Measurements from ENCODE around the gene TAF1D. TPM values are rescaled to one million over a fixed set of nuclear protein-coding genes. Genes with fewer than 3 reads are reported as not detected.

Gene TAF1D
- total RNA-seq, 1 donor from 2014 or later: 82.6 TPM

DNA sequence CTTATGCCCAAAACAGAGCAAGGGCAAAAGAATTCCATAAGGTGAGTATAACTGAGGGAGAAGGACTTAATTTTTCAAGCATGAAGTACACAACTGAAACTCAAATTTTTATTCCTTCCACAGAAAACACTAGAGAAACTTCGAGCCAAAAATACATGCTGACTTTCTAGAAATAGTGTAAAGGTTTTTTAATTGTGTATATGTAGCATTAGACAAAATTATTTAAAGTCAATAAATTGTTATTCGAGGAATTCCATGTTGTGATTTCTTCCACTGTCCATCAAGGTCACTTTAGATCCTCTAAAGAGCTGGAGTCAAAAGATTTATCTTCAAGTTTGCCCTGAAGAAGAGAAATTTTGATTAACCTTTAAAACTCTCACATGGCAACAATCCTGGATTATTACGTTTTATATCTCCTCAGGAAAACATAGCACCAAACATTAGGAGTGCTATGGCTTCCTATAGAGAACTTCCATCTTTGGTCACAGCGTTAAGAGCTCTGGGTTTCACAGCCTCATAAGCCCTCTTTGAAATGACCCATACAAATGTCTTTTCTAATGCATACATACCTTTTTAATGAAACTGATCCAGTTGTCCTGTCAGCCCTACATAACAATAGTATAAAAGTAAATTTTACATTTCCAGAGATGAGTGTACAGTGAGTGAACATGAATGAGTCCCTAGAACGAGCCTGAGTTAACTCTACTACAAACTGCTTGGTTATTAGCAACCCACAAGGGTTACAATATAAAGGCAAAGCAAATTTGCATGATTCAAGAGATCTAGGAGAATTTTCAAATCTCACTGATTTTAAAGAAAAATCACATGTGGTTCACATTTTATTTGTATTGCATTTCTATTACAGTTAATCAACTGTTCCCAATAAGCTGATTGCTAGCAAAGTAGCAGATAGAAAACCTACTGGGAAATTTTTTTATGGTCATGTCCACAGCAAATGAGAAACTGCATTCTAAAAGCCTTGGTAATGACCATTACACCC is 10.9 kb downstream of the TAF1D start:
- DNase-seq (ENCODE audit: extremely low spot score, unreplicated experiment): no peak
- H3K27ac Mint-ChIP-seq (ENCODE audit: unreplicated experiment): no peak overlapping the region
- no peak overlapping the region for H3K4me3 Mint-ChIP-seq (ENCODE audit: unreplicated experiment)
- TF ChIP-seq CTCF (IDR thresholded peaks at IDR 0.05): no peak
- no peaks in the 10 kb centered on the region for H3K27me3 Mint-ChIP-seq (ENCODE audit: unreplicated experiment)
- H3K4me1 Mint-ChIP-seq (ENCODE audit: unreplicated experiment): peaks cover 7% of the 10 kb centered on the region
- no peaks in the 10 kb centered on the region for H3K9me3 Mint-ChIP-seq (ENCODE audit: unreplicated experiment)
- H3K36me3 Mint-ChIP-seq (ENCODE audit: unreplicated experiment): peaks cover 77% of the 10 kb centered on the region

DNA sequence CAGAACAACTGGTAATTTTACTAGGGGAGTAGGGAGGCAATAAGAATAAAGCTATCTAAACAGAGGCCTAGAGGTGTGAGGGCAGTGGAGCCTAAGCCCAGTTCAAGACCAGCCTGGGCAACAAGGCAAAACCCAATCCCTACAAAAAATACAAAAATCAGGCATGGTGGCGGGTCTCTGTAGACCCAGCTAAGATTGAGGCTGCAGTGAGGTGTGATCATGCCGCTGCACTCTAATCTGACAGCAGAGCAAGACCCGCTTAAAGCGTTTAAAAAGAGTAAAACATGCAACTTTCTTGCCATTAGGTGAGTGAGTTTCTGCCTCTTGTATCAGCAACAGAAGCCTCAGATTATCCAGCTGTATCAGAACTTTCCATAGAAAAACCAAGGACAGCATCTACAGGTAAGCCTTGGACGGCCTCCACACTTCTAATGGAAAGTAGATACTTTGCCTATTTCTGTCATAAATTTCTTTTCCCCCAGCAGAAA is 12.1 kb downstream of the TAF1D start:
- Mint-ChIP-seq H3K9me3 (ENCODE audit: unreplicated experiment) (no peaks in the 10 kb centered on the region), H3K36me3 (ENCODE audit: unreplicated experiment) (peaks cover 71% of the 10 kb centered on the region), H3K27ac (ENCODE audit: unreplicated experiment) (no peak overlapping the region), H3K4me3 (ENCODE audit: unreplicated experiment) (no peak overlapping the region), H3K4me1 (ENCODE audit: unreplicated experiment) (peaks cover 3% of the 10 kb centered on the region), H3K27me3 (ENCODE audit: unreplicated experiment) (no peaks in the 10 kb centered on the region)
- no peak for TF ChIP-seq CTCF (IDR thresholded peaks at IDR 0.05)
- no peak for DNase-seq (ENCODE audit: extremely low spot score, unreplicated experiment)

- H3K4me1 Mint-ChIP-seq (ENCODE audit: unreplicated experiment): peaks cover 2% of the 10 kb centered on the region
- H3K27ac Mint-ChIP-seq (ENCODE audit: unreplicated experiment): peak overlapping the region; percentile 60
- TF ChIP-seq CTCF (IDR thresholded peaks at IDR 0.05): no peak
- no peaks in the 10 kb centered on the region for H3K27me3 Mint-ChIP-seq (ENCODE audit: unreplicated experiment)
- no peak overlapping the region for H3K4me3 Mint-ChIP-seq (ENCODE audit: unreplicated experiment)
- no peaks in the 10 kb centered on the region for H3K9me3 Mint-ChIP-seq (ENCODE audit: unreplicated experiment)
- no peak for DNase-seq (ENCODE audit: extremely low spot score, unreplicated experiment)
- H3K36me3 Mint-ChIP-seq (ENCODE audit: unreplicated experiment): peaks cover 70% of the 10 kb centered on the region
Observed at GRCh38 chr11:93728792-93729128, 12.5 kb downstream of the TAF1D start.

DNA sequence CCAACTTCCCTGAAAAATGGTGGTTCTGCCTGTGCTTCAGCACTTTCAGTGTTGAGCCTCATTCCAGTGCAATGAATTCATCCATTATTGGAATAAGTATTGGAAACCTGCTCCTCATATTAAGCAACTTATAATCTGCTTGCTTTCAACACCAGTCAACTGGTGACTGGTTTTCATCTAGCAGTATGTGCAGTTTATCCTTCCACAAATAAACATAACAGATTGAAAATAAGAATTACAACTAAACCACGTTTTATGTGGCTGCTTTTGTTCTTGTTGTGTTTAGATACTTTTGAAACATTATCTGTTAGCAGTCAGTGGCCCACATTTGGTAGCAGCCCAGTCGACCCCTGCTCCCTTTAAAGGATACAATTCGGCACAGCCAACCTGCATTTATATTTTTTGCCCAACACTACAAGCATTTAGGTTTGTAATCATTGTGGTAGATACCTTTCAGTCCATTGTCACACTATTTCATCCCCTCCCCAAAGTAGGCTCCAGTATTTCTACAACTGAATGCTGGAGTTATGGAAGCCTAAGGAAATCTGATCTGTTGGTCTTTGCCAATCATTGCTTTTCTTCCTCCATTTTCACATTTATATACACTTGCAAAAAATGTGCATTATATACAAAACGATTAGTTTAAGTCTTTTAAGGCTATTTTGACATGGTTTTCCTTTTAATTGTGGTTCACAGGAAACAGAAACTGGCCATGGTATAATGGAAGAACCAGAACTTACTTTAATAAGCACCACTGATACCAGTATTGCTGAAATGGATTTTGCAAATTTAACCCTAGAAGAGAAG is 13.1 kb downstream of the TAF1D start:
- H3K36me3 Mint-ChIP-seq (ENCODE audit: unreplicated experiment): peaks cover 66% of the 10 kb centered on the region
- H3K27ac Mint-ChIP-seq (ENCODE audit: unreplicated experiment): no peak overlapping the region
- no peaks in the 10 kb centered on the region for H3K9me3 Mint-ChIP-seq (ENCODE audit: unreplicated experiment)
- no peak for TF ChIP-seq CTCF (IDR thresholded peaks at IDR 0.05)
- no peaks in the 10 kb centered on the region for H3K4me1 Mint-ChIP-seq (ENCODE audit: unreplicated experiment)
- H3K4me3 Mint-ChIP-seq (ENCODE audit: unreplicated experiment): no peak overlapping the region
- no peaks in the 10 kb centered on the region for H3K27me3 Mint-ChIP-seq (ENCODE audit: unreplicated experiment)
- DNase-seq (ENCODE audit: extremely low spot score, unreplicated experiment): no peak

DNA sequence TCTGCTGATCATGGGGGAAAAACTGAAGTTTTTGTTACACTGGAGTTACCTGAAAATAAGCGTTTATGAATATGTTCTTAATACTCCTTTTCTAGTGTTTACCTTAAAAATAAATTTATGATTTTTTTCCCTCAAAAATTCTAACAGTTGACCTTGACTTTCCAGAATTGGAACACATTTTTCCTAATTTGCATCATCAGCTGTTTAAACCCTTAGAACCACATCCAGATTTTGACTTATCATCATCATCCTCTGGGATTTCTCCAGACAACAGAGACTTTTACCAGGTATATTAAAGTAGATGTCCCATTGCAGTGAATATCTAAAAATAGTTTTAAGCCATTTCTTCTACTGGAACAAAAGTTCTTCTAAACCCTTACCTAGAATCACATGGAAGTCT is 17.2 kb downstream of the TAF1D start:
- DNase-seq (ENCODE audit: extremely low spot score, unreplicated experiment): no peak
- no peak overlapping the region for H3K4me3 Mint-ChIP-seq (ENCODE audit: unreplicated experiment)
- H3K27ac Mint-ChIP-seq (ENCODE audit: unreplicated experiment): no peak overlapping the region
- peaks cover 45% of the 10 kb centered on the region for H3K36me3 Mint-ChIP-seq (ENCODE audit: unreplicated experiment)
- TF ChIP-seq CTCF (IDR thresholded peaks at IDR 0.05): no peak
- H3K4me1 Mint-ChIP-seq (ENCODE audit: unreplicated experiment): no peaks in the 10 kb centered on the region
- H3K27me3 Mint-ChIP-seq (ENCODE audit: unreplicated experiment): no peaks in the 10 kb centered on the region
- no peaks in the 10 kb centered on the region for H3K9me3 Mint-ChIP-seq (ENCODE audit: unreplicated experiment)

All from osteocyte (in vitro differentiated cells).